ENCODE measurements around the gene STEAP1B.
"Not testable (repeated sequence)": the region's sequence is repeated elsewhere in the genome, so short reads cannot be mapped to it uniquely, and the experiment has no call there.

STEAP1B gene

DNA sequence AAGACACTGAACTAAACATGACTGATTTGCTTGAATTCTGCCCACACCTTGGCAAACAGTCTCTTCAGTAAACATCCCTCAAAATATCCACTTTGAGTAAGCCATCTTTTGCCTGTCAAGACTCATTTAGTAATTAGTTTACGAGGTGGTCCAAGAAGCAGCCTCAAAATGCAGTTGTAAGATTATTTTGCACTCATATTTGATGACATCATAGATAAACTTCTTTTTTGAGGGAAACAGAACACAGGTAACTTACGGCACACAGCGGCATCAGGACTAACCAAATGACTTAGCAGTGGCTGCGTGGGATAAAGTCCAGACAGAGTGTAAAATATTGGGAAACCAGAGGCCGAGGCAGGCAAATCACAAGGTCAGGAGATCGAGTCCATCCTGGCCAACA is 41.8 kb upstream of the STEAP1B start:
- H3K9ac ChIP-seq (ENCODE audit: insufficient read length): no peak overlapping the region
- TF ChIP-seq POLR2AphosphoS5 (IDR thresholded peaks at IDR 0.05; ENCODE audit: borderline replicate concordance, low read depth, low read length) (no peak), FOXP2 (optimal IDR thresholded peaks at IDR 0.05; ENCODE audit: control extremely low read depth, extremely low read length, insufficient read depth) (no peak), EZH2 (IDR thresholded peaks at IDR 0.05) (no peak)
- no peak for DNase-seq (ENCODE audit: low read depth, low spot score)

DNA sequence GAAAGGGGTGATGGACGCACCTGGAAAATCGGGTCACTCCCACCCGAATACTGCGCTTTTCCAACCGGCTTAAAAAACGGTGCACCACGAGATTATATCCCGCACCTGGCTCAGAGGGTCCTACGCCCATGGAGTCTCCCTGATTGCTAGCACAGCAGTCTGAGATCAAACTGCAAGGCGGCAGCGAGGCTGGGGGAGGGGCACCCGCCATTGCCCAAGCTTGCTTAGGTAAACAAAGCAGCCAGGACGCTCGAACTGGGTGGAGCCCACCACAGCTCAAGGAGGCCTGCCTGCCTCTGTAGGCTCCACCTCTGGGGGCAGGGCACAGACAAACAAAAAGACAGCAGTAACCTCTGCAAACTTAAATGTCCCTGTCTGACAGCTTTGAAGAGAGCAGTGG is 28.5 kb upstream of the STEAP1B start:
- not testable (repeated sequence) for H3K36me3 ChIP-seq (ENCODE audit: insufficient read depth, low read length); H3K9me3 ChIP-seq (ENCODE audit: low read depth, low read length); H3K4me3 ChIP-seq; H3K27ac ChIP-seq; H3K9ac ChIP-seq (ENCODE audit: insufficient read length); DNase-seq (ENCODE audit: low read depth, low spot score)

More for the DNA sequence above, 41.8 kb upstream of the STEAP1B start:
- Histone ChIP-seq H3K27ac (no peak overlapping the region), H3K4me3 (no peak overlapping the region), H3K9me3 (ENCODE audit: low read depth, low read length) (no peaks in the 10 kb centered on the region), H3K36me3 (ENCODE audit: insufficient read depth, low read length) (no peaks in the 10 kb centered on the region)

DNA sequence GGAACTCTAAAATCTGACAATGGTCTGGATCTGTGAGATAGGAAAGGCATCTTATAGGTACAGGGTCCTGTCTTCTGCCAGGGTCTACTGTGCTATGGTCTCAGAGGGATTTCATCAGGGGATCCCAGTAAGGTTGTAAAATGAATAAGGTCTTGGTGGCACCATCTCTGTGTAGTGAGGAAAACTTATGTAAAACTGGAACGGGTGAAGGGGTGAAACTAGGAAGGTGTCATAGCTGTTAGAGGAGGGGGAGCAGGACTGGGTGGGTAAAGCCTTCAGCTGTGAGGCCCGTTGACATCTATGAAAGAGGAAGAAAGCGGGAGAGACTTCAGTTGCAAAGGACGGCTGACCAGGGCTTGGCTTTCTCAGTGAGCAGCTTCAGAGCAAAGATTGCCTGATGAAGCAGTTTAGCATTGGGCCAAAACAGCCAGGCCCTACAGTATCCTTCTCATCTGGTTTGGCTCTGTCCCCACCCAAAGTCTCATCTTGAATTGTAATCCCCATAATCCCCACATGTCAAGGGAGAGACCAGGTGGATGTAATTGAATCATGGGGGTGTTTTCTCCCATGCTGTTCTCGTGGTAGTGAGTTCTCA is 24.5 kb upstream of the STEAP1B start:
- H3K27ac ChIP-seq; H3K9me3 ChIP-seq (ENCODE audit: low read depth, low read length); H3K4me3 ChIP-seq; H3K36me3 ChIP-seq (ENCODE audit: insufficient read depth, low read length); H3K9ac ChIP-seq (ENCODE audit: insufficient read length); DNase-seq (ENCODE audit: low read depth, low spot score): not testable (repeated sequence)

DNA sequence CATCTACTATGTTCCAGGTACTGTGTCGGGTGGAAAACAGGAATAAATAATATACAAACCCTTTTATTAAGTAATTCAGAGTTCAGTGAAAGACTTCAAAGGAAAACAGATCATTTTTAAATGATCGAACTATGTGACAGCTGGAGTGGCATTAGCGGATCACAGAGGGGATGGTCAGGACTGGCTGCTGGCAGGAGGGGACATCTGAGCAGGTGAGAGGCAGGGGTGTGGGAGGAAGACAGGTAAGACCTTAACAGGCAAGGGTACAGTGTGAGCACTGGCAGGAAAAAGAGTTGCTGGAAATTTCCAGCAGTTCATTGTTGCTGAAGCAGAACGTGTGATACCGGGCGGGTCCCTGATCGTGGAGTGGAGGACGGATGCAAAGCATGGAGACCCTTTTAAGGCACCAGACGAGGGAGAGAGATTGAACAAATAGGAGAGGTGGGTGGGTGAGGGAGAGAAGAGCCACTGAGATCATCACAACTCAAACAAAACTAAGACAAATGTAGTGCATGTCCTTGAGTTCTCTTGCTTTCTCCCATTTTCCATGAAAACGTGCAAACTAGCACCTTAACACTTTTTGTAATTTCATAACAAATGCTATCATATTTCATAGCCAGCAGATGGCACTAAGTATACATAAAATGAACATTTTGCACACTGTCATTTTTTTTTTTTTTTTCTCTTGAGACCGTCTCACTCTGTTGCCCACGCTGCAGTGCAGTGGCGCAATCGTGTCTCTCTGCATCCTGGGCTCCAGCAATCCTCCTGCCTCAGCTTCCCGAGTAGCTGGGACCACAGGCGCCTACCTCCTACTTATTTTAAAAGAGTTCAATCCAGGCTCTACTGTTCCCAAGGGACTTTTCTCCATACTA is 23.7 kb upstream of the STEAP1B start:
- not testable (repeated sequence) for H3K36me3 ChIP-seq (ENCODE audit: insufficient read depth, low read length); H3K27ac ChIP-seq; H3K9ac ChIP-seq (ENCODE audit: insufficient read length); H3K4me3 ChIP-seq; H3K9me3 ChIP-seq (ENCODE audit: low read depth, low read length); DNase-seq (ENCODE audit: low read depth, low spot score)

DNA sequence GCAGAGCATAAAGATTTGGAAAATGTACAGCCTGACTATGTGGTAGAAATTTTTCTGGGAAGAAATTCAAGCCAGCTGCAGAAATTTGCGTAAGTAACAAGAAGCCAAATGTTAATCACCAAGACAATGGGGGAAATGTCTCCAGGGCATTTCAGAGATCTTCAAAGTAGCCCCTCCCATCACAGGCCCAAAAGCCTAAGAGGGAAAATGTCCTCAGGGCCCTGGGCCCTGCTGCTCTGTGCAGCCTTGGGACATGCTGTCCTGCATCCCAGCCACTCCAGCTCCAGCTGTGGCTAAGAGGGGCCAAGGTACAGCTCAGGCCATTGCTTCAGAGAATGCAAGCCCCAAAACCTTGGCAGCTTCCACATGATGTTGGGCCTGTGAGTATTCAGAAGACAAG is 19.6 kb upstream of the STEAP1B start:
- H3K27ac ChIP-seq, H3K4me3 ChIP-seq: not testable (repeated sequence)

GRCh38 chr7:22516950-22517349 is 17.0 kb upstream of the STEAP1B start:
- not testable (repeated sequence) for H3K27ac ChIP-seq; DNase-seq (ENCODE audit: low read depth, low spot score); H3K4me3 ChIP-seq; H3K9me3 ChIP-seq (ENCODE audit: low read depth, low read length); H3K36me3 ChIP-seq (ENCODE audit: insufficient read depth, low read length); H3K9ac ChIP-seq (ENCODE audit: insufficient read length)

More for the DNA sequence above, 19.6 kb upstream of the STEAP1B start:
- not testable (repeated sequence) for H3K9ac ChIP-seq (ENCODE audit: insufficient read length); DNase-seq (ENCODE audit: low read depth, low spot score); H3K36me3 ChIP-seq (ENCODE audit: insufficient read depth, low read length); H3K9me3 ChIP-seq (ENCODE audit: low read depth, low read length)

GRCh38 chr7:22514963-22515362 is 15.0 kb upstream of the STEAP1B start:
- not testable (repeated sequence) for DNase-seq (ENCODE audit: low read depth, low spot score); H3K27ac ChIP-seq; H3K9ac ChIP-seq (ENCODE audit: insufficient read length); H3K36me3 ChIP-seq (ENCODE audit: insufficient read depth, low read length); H3K4me3 ChIP-seq; H3K9me3 ChIP-seq (ENCODE audit: low read depth, low read length)

GRCh38 chr7:22507320-22507719 is 7.3 kb upstream of the STEAP1B start:
- H3K4me3 ChIP-seq; H3K27ac ChIP-seq; H3K36me3 ChIP-seq (ENCODE audit: insufficient read depth, low read length); H3K9me3 ChIP-seq (ENCODE audit: low read depth, low read length); H3K9ac ChIP-seq (ENCODE audit: insufficient read length); DNase-seq (ENCODE audit: low read depth, low spot score): not testable (repeated sequence)

DNA sequence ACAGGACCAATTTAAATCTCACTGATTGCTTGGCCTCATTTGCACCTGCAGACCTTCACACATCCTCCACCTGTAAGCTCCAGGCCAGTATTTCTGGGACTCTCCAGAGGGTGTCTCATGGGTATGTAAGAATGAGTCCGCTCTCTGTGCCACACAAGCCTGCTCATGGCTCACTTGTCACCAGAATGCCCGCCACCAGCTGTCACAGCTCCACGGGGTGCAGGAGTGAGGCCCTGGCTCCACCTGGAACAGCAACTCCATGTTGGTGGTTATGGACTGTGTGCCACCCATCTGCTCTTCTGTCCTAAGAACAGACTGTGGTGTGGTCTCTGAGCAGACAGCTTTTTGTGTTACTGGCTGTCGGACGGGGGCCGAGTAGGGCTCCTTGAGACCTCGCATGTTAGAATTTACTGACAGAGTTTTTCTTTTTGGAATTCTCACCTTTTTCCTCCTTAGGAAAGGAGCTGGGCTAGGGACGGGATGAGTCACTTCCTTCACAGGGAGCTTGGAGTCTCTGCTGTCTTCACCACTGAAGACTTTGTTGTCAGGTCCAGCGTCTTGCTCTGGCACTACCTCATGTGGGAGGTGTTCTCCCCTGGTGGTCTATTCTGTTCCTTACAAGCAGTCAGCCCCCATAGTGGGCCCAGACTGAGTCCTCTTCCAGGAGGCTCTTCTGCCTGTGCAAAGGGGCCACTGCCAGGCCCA is 6.5 kb upstream of the STEAP1B start:
- not testable (repeated sequence) for H3K27ac ChIP-seq; H3K9me3 ChIP-seq (ENCODE audit: low read depth, low read length); DNase-seq (ENCODE audit: low read depth, low spot score); H3K4me3 ChIP-seq; H3K9ac ChIP-seq (ENCODE audit: insufficient read length); H3K36me3 ChIP-seq (ENCODE audit: insufficient read depth, low read length)

DNA sequence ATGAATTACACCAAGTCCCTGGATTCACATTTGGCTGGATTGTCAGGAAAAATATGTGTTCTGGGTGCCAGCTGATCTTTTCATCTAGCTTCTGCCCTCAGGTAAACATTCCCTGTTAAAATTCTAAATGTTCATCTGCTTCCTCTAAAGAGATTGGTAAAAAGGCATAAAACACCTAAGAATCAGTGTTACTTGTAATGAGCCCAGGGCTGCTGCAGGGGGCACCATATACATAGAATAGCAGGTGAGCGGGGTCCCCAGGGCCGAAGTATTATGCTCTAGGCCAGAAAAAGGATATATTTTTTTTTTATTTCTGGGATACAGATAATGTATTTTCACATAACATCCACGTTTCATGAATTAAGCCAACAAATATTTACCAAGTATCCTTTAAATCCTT is 4.5 kb upstream of the STEAP1B start:
- not testable (repeated sequence) for H3K9me3 ChIP-seq (ENCODE audit: low read depth, low read length); H3K27ac ChIP-seq; H3K36me3 ChIP-seq (ENCODE audit: insufficient read depth, low read length); H3K4me3 ChIP-seq; H3K9ac ChIP-seq (ENCODE audit: insufficient read length); DNase-seq (ENCODE audit: low read depth, low spot score)

- not testable (repeated sequence) for H3K27ac ChIP-seq; H3K36me3 ChIP-seq (ENCODE audit: insufficient read depth, low read length); H3K9ac ChIP-seq (ENCODE audit: insufficient read length); DNase-seq (ENCODE audit: low read depth, low spot score); H3K4me3 ChIP-seq; H3K9me3 ChIP-seq (ENCODE audit: low read depth, low read length)
These were observed 2.1 kb upstream of the STEAP1B start for GRCh38 chr7:22502104-22502503.

DNA sequence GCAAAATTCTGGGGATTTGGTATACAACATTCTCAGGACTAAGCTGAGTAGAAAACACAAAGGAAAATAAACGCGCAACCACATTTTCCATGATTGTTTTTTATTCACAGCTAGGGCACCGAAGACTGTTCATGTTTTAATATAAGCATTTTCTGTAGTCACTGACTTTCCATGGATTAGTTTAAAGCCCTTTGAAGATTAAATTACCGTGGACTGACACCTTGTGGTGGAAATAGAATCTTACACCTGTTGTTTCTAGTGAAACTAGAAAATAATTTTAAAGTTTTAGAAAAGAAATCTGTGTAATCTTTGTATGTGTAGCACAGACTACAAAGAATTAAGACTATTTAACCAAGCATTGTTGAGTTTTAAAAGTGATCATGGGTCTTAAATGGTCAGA is 1.3 kb upstream of the STEAP1B start:
- not testable (repeated sequence) for DNase-seq (ENCODE audit: low read depth, low spot score); H3K27ac ChIP-seq; H3K9me3 ChIP-seq (ENCODE audit: low read depth, low read length); H3K4me3 ChIP-seq; H3K9ac ChIP-seq (ENCODE audit: insufficient read length); H3K36me3 ChIP-seq (ENCODE audit: insufficient read depth, low read length)
